Breast epithelium (tissue), 4 donors: ENCODE measurements around the gene LPAR5. TPM values are rescaled to one million over a fixed set of nuclear protein-coding genes. Genes with fewer than 3 reads are reported as not detected.
"Not testable (repeated sequence)": the region's sequence is repeated elsewhere in the genome, so short reads cannot be mapped to it uniquely, and the experiment has no call there.

ENCODE experiments used
- DNase-seq, 2 donors: peaks; one replicate each; pipeline ENCODE4 v3.0.0-alpha.2; 2019; ENCODE audit warnings: low spot score in 2 of 2
- H3K27ac ChIP-seq, 2 donors: fragments of 200-600 bp; sonication (generic) in 1 of 2; one replicate each; pipeline ENCODE4 v1.5.1; 2016 to 2019; ENCODE audit warnings: mild to moderate bottlenecking in 1 of 2
- H3K27me3 ChIP-seq, 2 donors: fragments of 200-600 bp; sonication (generic) in 1 of 2; one replicate each; pipeline versions ENCODE4 v1.5.1 to v1.6.0; 2017 to 2019; ENCODE audit warnings: control low read depth in 1 of 2, mild to moderate bottlenecking in 1 of 2
- H3K36me3 ChIP-seq: fragments of 200-600 bp; one replicate; pipeline ENCODE4 v1.5.1; 2019
- H3K4me1 ChIP-seq, 2 donors: fragments of 200-600 bp; sonication (generic); one replicate each; pipeline ENCODE4 v1.5.1; 2016 to 2019; ENCODE audit warnings: control low read depth in 1 of 2
- H3K4me3 ChIP-seq, 3 donors: fragments of 200-600 bp; sonication (generic); 1 replicate in 2 of 3; 2 replicates in 1 of 3; pipeline ENCODE4 v1.5.1; 2016 to 2019; ENCODE audit warnings: mild to moderate bottlenecking in 3 of 3, moderate library complexity in 2 of 3
- H3K9me3 ChIP-seq, 2 donors: fragments of 200-600 bp; sonication (generic) in 1 of 2; one replicate each; pipeline ENCODE4 v1.5.1; 2016 to 2019; ENCODE audit warnings: control low read depth in 1 of 2
- POLR2A ChIP-seq: fragments of 450-650 bp; IDR thresholded peaks from one replicate; pipeline ENCODE4 v1.6.1; 2016; ENCODE audit warnings: antibody characterized with exemption, mild to moderate bottlenecking, moderate library complexity
- POLR2AphosphoS5 ChIP-seq, 3 donors: sonication (generic); formaldehyde crosslinking; IDR thresholded peaks; one replicate each; pipeline ENCODE4 v1.6.1; 2017; ENCODE audit warnings: antibody characterized with exemption in 3 of 3
- intact Hi-C: fragments of 100-400 bp; cut with DNase I; formaldehyde crosslinking; loops from one replicate; pipeline ENCODE4 v1.15.1; 2023; ENCODE audit warnings: low total_unique reads
- total RNA-seq, 3 donors: library from RNA; depleted of rRNA; stranded (reverse); fragments of >200 nt; gene quantifications; one replicate each; pipeline ENCODE4 v1.1.0, GENCODE V29; 2016
- TF ChIP-seq, protein P1 (sequence below), 3 donors: fragments of 450-650 bp; IDR thresholded peaks; one replicate each; pipeline ENCODE4 v1.5.1; 2016 to 2017; ENCODE audit warnings: antibody characterized with exemption in 3 of 3, mild to moderate bottlenecking in 3 of 3, moderate library complexity in 3 of 3

The LPAR5 gene
- total RNA-seq, 3 donors from 2014 or later: 0.98 to 1.8 (median 1.8) TPM

DNA sequence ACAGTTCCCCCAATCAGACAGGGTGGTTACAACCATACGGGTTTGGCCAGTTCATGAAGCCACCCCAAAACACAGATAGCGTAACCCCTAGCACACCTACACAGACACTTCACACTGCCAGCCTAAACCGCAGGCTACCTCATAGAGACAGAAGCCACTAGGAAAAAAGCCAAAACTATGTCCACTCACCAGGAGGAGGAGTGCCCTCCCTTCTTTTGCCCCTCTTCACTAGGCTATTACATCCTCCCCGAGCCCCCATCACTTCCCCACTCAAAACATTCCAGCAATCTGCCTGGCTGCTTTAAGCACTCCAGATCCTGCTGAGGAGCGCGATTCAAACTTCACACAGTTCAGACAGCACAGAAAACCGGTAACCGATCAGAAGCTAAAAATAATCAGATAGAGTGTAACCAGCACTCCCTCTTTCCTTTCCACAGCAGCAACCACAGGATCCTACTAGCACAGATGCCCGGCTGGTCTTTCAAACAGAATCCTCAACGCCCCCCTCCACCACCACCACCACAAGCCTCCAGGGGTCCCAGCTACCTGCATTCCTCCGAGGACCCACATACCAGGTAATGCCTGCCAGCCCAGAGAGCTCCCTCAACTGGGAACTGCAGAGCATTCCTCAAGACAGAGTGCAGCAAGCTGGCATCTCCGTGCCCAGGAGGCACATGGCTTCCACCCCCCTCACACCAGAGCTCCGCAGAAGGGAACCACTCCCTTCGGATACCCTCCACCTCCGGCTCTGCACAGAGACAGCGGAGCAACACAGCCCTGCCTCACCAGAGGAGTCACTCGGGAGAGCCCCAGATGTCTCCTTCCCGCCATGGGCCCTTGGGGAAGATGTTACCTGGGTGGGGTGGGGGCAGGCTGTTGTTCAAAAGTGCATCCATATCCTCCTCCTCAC, 30.1 kb downstream of the LPAR5 start:
- H3K27ac ChIP-seq: peak overlapping the region; percentile 98 to 100
- peaks cover 12 to 22% of the 10 kb centered on the region in 2 donors for H3K4me1 ChIP-seq
- TF ChIP-seq, protein P1, sequence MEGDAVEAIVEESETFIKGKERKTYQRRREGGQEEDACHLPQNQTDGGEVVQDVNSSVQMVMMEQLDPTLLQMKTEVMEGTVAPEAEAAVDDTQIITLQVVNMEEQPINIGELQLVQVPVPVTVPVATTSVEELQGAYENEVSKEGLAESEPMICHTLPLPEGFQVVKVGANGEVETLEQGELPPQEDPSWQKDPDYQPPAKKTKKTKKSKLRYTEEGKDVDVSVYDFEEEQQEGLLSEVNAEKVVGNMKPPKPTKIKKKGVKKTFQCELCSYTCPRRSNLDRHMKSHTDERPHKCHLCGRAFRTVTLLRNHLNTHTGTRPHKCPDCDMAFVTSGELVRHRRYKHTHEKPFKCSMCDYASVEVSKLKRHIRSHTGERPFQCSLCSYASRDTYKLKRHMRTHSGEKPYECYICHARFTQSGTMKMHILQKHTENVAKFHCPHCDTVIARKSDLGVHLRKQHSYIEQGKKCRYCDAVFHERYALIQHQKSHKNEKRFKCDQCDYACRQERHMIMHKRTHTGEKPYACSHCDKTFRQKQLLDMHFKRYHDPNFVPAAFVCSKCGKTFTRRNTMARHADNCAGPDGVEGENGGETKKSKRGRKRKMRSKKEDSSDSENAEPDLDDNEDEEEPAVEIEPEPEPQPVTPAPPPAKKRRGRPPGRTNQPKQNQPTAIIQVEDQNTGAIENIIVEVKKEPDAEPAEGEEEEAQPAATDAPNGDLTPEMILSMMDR (IDR thresholded peaks at IDR 0.05): no peak
- peak in 1 of 3 donors; percentile 13 for TF ChIP-seq POLR2AphosphoS5 (IDR thresholded peaks at IDR 0.05)
- H3K36me3 ChIP-seq: peaks cover 6% of the 10 kb centered on the region
- peak in 1 of 2 donors; percentile 37 for DNase-seq
- H3K4me3 ChIP-seq: peak overlapping the region; percentile 97 to 99 (median 98)
- no peaks in the 10 kb centered on the region for H3K27me3 ChIP-seq
- intact Hi-C loops: no loop called here
- no peaks in the 10 kb centered on the region for H3K9me3 ChIP-seq

DNA sequence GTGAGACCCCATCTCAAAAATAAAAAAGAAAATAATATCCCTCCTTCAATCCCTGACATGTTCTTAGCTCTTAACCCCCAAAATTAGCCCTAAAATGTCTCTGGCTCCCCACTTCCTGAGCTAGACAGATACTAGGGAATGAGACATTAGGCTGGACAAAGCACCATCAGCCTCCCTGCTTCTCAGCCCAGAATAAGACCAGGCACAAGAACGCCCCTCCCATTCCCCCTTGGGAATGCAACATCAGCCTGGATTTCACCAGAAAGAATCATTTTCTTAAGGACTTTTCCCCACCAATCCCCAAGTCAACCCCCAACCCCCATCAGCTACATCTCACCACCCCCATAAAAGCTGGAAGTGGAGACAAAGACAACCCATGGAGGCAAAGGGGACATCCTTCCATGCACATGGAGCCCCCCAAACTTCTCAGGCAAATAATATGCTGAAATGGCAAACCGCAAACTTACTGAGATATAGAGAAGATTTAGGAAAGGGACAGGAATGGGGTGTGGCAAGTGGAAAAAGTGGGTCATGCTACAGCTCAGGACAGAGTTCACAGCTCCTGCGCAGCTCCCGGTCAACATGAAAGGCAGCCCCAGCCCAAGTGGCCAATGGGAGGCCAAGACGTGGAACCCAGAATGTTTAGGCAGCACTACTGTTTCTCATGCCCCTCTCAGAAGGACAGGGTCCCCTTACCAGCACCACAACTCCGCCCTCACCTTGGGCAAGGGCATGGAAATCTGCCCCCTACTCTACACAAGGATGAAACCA, 31.3 kb downstream of the LPAR5 start:
- H3K9me3 ChIP-seq: no peaks in the 10 kb centered on the region
- peak overlapping the region; percentile 97 to 99 (median 98) for H3K4me3 ChIP-seq
- intact Hi-C loops: no loop called here
- DNase-seq: no peak
- H3K27me3 ChIP-seq: no peaks in the 10 kb centered on the region
- TF ChIP-seq, protein P1 (IDR thresholded peaks at IDR 0.05): no peak
- TF ChIP-seq POLR2A: no peak
- TF ChIP-seq POLR2AphosphoS5 (IDR thresholded peaks at IDR 0.05): no peak
- H3K4me1 ChIP-seq: peaks cover 12 to 22% of the 10 kb centered on the region in 2 donors
- peak overlapping the region; percentile 87 to 98 for H3K27ac ChIP-seq
- peaks cover 6% of the 10 kb centered on the region for H3K36me3 ChIP-seq

DNA sequence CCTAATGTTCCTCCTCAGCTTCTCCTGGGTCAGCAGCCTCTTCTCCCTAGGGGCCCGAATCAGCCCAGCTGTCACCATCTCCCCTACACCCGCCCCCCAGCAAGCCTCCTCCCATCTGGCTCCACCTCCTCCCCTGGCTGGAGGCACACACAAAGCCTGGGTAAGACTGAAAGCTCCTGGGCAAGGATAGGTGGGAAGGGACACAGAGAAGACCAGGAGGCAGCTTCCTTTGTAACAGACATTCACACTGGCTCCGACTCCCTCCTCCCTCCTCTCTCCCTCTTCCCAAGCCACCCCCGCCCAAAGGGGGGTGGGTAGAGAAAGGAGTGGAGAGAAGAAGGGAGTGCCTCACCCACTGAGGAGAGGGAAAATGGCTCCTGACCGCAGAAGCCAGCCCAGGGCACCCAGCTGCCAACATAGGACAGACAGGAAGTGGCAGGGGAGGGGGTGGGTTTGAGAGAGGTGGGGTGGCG, 32.6 kb downstream of the LPAR5 start:
- Histone ChIP-seq H3K9me3 (no peaks in the 10 kb centered on the region), H3K4me1 (peaks cover 12 to 22% of the 10 kb centered on the region in 2 donors), H3K4me3 (peak overlapping the region in 2 of 3 donors; percentile 98 to 99), H3K27ac (peak overlapping the region; percentile 87 to 98), H3K36me3 (peaks cover 6% of the 10 kb centered on the region), H3K27me3 (no peaks in the 10 kb centered on the region)
- DNase-seq: peak in 1 of 2 donors; percentile 44
- TF ChIP-seq, protein P1 (IDR thresholded peaks at IDR 0.05): no peak
- no peak for TF ChIP-seq POLR2A
- TF ChIP-seq POLR2AphosphoS5 (IDR thresholded peaks at IDR 0.05): no peak
- intact Hi-C loops: no loop called here

DNA sequence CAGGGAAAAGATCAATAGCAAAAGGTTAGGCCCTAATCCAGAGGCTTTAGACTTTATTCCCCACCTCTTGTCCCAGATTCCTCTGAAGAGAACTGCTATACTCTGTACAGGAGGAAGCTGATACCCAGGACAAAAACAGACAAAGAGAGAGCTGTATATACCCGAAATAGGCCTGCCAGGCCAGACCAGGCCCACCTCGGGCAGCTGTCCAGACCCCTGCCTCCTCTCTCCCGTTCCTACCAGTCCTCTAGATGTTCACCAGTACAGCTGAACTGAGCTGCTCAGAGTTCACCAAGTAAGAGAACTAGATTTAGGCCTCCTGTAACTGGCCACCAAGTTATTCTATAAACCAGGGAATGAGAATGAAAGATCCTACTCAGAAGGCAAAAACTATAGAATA, 33.2 kb downstream of the LPAR5 start:
- intact Hi-C loops: no loop called here
- no peak for TF ChIP-seq POLR2AphosphoS5 (IDR thresholded peaks at IDR 0.05)
- TF ChIP-seq, protein P1 (IDR thresholded peaks at IDR 0.05): no peak
- TF ChIP-seq POLR2A: no peak
- H3K4me3 ChIP-seq: peak overlapping the region in 1 of 3 donors; percentile 99
- DNase-seq: no peak
- H3K9me3 ChIP-seq: no peaks in the 10 kb centered on the region
- peaks cover 12 to 22% of the 10 kb centered on the region in 2 donors for H3K4me1 ChIP-seq
- peaks cover 6% of the 10 kb centered on the region for H3K36me3 ChIP-seq
- H3K27ac ChIP-seq: peak overlapping the region; percentile 87 to 98
- no peaks in the 10 kb centered on the region for H3K27me3 ChIP-seq

DNA sequence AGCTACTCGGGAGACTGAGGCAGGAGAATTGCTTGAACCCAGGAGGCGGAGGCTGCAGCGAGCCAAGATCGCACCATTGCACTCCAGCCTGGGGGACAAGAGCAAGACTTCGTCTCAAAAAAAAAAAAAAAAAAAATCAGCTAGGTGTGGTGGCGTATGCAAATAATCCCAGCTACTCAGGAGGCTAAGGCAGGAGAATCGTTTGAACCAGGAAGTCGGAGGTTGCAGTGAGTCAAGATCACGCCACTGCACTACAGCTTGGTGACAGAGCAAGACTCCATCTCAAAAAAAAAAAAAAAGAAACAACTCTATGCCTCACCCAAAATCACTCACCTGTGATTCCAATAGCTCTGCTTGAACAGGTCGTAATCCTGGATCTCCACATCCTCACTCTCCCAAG, 40.1 kb downstream of the LPAR5 start:
- peaks cover 28% of the 10 kb centered on the region for H3K36me3 ChIP-seq
- DNase-seq, H3K4me1 ChIP-seq, intact Hi-C loops, H3K9me3 ChIP-seq, H3K27ac ChIP-seq, H3K4me3 ChIP-seq, H3K27me3 ChIP-seq: not testable (repeated sequence)
